Glomerular visceral epithelial cell (primary cell): ENCODE data around the gene PAPOLG.
A peak's percentile ranks its signal among the peaks of the same experiment; 100 is the strongest.

Experiments
- DNase-seq: peaks from one replicate; pipeline ENCODE4 v3.0.0-alpha.2; 2016; ENCODE audit errors: extremely low spot score

Gene PAPOLG

GRCh38 chr2:60756097-60757087 is at the start of gene PAPOLG:
Gene PAPOLG (plus strand): TSS chr2:60756268. CDS start chr2:60756479, 211 bp downstream.
- peak; percentile 87 for DNase-seq

DNA sequence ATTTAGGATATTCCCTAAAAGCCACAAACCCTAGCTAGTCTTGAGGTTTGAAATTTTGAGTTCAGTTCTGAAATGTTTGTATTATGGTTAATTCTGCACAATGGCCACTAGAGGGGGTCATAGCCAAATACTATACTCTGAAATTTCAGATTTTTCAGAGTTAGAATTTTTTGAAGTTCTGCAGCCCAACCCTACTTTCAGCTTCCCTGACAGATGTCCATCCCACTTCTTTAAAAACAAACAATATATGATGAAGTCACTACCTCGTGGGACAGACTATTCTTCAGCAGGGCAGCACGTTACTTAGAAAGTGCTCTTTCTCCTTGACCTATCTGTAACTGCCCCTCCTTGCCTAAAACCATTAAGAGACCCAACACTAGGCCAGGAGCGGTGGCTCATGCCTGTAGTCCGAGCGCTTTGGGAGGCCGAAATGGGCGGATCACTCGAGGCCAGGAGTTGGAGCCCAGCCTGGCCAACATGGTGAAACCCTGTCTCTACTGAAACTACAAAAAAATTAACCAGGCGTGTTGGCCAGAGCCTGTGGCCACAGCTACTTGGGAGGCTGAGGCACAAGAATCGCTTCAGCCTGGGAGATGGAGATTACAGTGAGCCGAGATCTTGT is 48.2 kb upstream of the PAPOLG start:
- peak; percentile 24 for DNase-seq

- no peak for DNase-seq
These were observed 47.3 kb upstream of the PAPOLG start for GRCh38 chr2:60708630-60709320.

GRCh38 chr2:60710707-60711106 is 45.4 kb upstream of the PAPOLG start:
- DNase-seq: no peak

DNA sequence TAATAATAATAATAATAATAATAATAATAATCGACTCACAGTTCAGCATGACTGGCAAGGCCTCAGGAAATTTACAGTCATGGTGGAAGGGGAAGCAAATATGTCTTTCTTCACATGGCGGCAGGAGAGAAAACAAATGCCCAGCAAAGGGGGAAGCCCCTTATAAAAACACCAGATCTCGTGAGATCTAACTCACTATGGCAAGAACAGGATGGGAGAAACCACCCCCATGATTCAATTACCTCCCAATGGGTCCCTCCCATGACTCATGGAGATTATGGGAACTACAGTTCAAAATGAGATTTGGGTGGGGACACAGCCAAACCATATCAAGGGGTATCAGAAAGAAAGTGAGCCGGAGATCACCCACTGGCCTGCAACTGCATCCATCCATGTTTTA is 40.5 kb upstream of the PAPOLG start:
- DNase-seq: no peak

- DNase-seq: no peak
These were observed 38.4 kb upstream of the PAPOLG start for GRCh38 chr2:60717691-60718090.

DNA sequence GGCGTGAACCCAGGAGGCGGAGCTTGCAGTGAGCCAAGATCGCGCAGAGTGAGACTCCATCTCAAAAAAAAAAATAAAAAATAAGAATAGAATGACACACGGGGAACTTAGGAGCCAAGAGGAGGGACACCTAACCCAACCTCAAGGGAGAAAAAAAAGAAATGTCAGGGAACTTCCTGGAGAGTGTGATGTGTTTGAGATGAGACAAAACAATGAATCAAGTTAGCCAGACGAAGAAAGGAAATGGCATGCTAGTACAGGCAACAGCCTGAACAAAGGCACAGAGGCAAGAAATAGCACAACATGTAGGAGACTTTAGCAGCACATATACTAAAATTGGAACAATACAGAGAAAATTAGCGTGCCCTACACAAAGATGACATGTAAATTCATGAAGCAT is 36.7 kb upstream of the PAPOLG start:
- no peak for DNase-seq

- DNase-seq: no peak
These were observed 30.6 kb upstream of the PAPOLG start for GRCh38 chr2:60725466-60725865.

GRCh38 chr2:60728855-60729254 is 27.2 kb upstream of the PAPOLG start:
- DNase-seq: no peak

GRCh38 chr2:60735496-60736250 is 20.4 kb upstream of the PAPOLG start:
- no peak for DNase-seq

DNA sequence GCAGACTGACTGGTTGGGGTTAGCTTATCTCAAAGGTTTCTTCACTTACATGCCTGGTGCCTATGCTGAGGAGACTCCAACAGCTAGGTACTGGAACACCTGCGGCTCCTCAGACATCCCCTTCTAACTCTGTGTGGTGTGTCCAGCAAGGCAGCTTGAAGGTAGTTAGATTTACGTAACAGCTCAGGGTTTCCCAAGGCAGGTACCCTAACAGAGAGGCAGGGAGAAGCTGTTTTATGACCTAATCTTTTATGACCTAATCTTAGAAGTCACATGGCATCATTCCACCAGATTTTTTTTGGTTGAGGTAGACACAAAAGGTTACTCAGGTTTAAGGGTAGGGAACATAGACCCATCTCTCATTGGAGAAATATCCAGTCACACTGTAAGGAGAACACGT is 17.4 kb upstream of the PAPOLG start:
- DNase-seq: no peak

- DNase-seq: no peak
These were observed 16.9 kb upstream of the PAPOLG start for GRCh38 chr2:60739156-60739555.

DNA sequence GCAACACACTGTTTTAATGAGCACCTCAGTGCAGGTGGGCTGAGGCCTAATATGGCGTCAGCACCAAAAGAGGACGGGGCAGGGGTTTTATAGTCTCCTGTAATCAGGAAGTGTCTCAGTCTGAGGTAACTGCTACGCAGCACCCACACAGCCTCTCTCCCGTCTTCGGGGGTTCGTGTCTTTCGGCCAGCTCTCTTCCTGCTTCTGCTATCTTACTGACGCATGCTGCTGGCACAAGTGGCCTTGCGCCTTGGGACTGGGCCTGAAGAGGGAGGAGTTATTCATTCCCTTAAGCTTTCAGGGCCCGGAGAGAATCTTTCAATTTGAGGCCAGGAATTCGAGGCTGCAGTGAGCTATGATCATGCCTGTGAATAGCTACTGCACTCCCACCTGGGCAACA is 14.5 kb upstream of the PAPOLG start:
- DNase-seq: no peak

DNA sequence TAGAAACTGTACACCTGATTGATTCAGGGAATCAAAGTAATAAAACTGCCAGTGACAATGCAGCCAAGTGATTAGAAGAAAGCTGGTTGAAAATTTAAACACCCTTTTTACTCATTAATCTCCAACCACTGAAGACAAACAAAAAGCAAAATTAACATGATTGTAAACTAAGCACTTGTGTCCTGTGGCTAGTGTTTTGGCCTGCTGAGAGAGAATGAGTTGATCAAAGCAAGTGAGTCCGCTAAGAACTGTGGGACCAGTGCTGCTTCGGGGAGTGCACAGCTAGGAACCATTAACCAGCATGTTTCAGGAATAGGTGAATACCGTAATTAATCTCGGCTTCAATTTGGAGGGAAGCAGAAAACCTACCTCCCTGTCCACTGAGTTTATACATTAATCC is 13.6 kb upstream of the PAPOLG start:
- DNase-seq: no peak

DNA sequence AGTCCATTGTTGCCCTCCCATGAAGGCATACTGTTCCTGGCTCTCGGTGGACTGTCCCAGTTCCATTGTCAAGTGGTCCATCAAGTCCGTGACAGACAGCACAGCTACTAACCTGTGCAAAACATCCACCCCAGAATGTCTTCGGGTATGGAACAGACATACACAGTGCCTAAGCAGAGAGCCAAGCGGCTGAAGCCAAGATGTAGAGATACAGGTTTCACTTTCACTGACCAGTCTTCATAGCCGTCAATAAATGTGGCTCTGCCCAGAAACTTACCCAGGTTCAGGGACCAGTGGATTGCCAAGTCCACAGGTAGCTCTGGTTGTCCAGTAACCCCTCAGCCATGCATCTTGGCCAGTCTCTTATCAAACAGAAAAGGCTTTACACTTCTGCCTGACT is 10.7 kb upstream of the PAPOLG start:
- no peak for DNase-seq

GRCh38 chr2:60745761-60746160 is 10.3 kb upstream of the PAPOLG start:
- DNase-seq: no peak

- no peak for DNase-seq
These were observed 9.8 kb upstream of the PAPOLG start for GRCh38 chr2:60746318-60746717.

- no peak for DNase-seq
These were observed 3.6 kb downstream of the PAPOLG start for GRCh38 chr2:60759654-60760053.

- DNase-seq: no peak
These were observed 8.9 kb downstream of the PAPOLG start for GRCh38 chr2:60764736-60765534.

DNA sequence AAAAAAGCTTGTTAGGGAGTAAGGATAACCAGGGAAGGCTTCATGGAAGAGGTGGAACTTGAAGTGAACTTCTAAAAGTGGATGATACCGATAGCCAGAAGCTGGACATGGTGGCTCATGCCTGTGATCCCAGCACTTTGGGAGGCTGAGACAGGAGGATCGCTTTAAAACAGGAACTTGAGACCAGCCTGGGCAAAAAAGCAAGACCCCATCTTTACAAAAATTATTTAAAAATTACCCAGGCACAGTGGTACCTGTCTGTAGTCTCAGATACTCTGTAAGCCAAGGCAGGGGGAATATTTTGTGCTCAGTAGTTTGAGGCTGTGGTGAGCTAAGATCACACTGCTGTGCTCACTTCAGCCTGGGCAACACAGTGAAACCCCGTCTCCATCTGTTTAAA is 10.2 kb downstream of the PAPOLG start:
- DNase-seq: no peak

- DNase-seq: no peak
These were observed 15.4 kb downstream of the PAPOLG start for GRCh38 chr2:60771508-60771907.
